Omental fat pad (tissue), 4 donors: ENCODE measurements around the gene PLET1. TPM values are rescaled to one million over a fixed set of nuclear protein-coding genes. Genes with fewer than 3 reads are reported as not detected.

ENCODE experiments used
- ATAC-seq: fragments of 150-250 bp; one replicate; pipeline ENCODE4 v1.9.1; 2016; ENCODE audit warnings: mild to moderate bottlenecking, moderate library complexity; ENCODE audit not compliant: low FRiP score
- DNase-seq: peaks from one replicate; pipeline ENCODE4 v3.0.0-alpha.2; 2019; ENCODE audit warnings: low spot score
- CTCF ChIP-seq, 3 donors: fragments of 450-650 bp; IDR thresholded peaks; one replicate each; pipeline ENCODE4 v1.5.1; 2016 to 2017; ENCODE audit warnings: antibody characterized with exemption in 3 of 3, mild to moderate bottlenecking in 3 of 3, moderate library complexity in 2 of 3
- total RNA-seq, 4 donors: library from RNA; depleted of rRNA; stranded (reverse); fragments of >200 nt; gene quantifications; one replicate each; pipeline ENCODE4 v1.1.0, GENCODE V29; 2016

Gene PLET1
- total RNA-seq, 4 donors from 2014 or later = not detected

- ATAC-seq (no peak), DNase-seq (no peak)
- TF ChIP-seq CTCF (IDR thresholded peaks at IDR 0.05) = no peak
Observed at GRCh38 chr11:112266410-112266778, 5.7 kb upstream of the PLET1 start.

GRCh38 chr11:112265659-112266409, 5.2 kb upstream of the PLET1 start:
- no peak for ATAC-seq
- DNase-seq = no peak
- no peak for TF ChIP-seq CTCF (IDR thresholded peaks at IDR 0.05)

- no peak for TF ChIP-seq CTCF (IDR thresholded peaks at IDR 0.05)
- ATAC-seq = no peak
- no peak for DNase-seq
Observed at GRCh38 chr11:112255067-112255720, 5.5 kb downstream of the PLET1 start.

- no peak for ATAC-seq
- no peak for TF ChIP-seq CTCF (IDR thresholded peaks at IDR 0.05)
Observed at GRCh38 chr11:112253605-112254242, 6.9 kb downstream of the PLET1 start.

GRCh38 chr11:112249871-112250610, 10.6 kb downstream of the PLET1 start:
- ATAC-seq = no peak
- DNase-seq = no peak
- no peak for TF ChIP-seq CTCF (IDR thresholded peaks at IDR 0.05)

More at GRCh38 chr11:112253605-112254242, 6.9 kb downstream of the PLET1 start:
- DNase-seq = no peak

- TF ChIP-seq CTCF (IDR thresholded peaks at IDR 0.05) = no peak
- ATAC-seq = no peak
- DNase-seq = no peak
Observed at GRCh38 chr11:112248201-112248600, 12.5 kb downstream of the PLET1 start.
